Measurements from ENCODE around the gene PROSER2.

The PROSER2 gene

GRCh38 chr10:11819027-11819426 is 4.1 kb upstream of the PROSER2 start:
- DNase-seq (ENCODE audit: low spot score) (no peak), ATAC-seq (ENCODE audit: low read depth) (no peak)
- no peaks in the 10 kb centered on the region for H3K9me3 ChIP-seq (ENCODE audit: severe bottlenecking)
- H3K4me1 ChIP-seq (ENCODE audit: insufficient read depth, poor library complexity, severe bottlenecking) = peaks cover 34% of the 10 kb centered on the region
- peaks cover under 1% of the 10 kb centered on the region for H3K36me3 ChIP-seq (ENCODE audit: low read depth)
- peak overlapping the region; percentile 91 for H3K27ac ChIP-seq (ENCODE audit: poor library complexity, severe bottlenecking)
- no peak overlapping the region for H3K4me3 ChIP-seq (ENCODE audit: severe bottlenecking)
- no peak for TF ChIP-seq CTCF (IDR thresholded peaks at IDR 0.05; ENCODE audit: poor library complexity, severe bottlenecking)
- no peaks in the 10 kb centered on the region for H3K27me3 ChIP-seq (ENCODE audit: insufficient read depth, poor library complexity, severe bottlenecking)

DNA sequence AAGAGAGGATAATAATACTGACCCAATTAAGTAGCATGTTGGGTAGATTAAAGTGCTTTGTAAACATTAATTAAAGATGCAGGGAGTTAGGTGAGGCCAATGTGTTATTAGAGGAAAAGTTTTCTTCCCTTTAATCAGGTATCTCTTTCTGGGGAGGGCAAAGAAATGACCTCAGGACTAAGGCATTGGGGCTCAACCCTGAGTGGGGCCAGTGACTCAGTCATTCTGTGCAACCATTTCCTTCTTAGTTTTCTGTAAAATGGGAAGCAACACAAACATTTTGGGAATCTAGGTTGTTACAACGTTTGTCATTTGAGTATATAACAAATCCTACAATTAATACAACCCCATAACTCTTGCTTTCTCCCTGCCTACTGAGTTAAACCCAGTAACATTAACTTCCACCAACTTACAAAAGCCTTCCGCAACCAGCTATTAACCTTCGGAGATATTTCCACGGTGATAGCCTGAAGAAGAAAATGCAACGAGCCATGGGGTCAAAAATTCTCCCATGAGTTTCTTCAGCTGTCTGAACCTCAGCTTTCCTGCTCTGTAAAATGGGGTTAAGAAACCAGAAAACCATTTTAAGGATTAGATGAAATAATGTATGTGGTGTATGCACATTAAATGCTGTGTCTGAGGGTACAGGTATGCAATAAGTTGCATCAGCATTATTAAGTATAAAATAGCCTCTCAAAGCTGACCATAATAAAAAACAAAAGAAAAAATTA is 965 bp upstream of the PROSER2 start:
- no peak for TF ChIP-seq CTCF (IDR thresholded peaks at IDR 0.05; ENCODE audit: poor library complexity, severe bottlenecking)
- peaks cover 38% of the 10 kb centered on the region for H3K4me1 ChIP-seq (ENCODE audit: insufficient read depth, poor library complexity, severe bottlenecking)
- no peak for ATAC-seq (ENCODE audit: low read depth)

GRCh38 chr10:11822809-11823121 is 391 bp upstream of the PROSER2 start:
- Histone ChIP-seq H3K27me3 (ENCODE audit: insufficient read depth, poor library complexity, severe bottlenecking) (no peaks in the 10 kb centered on the region), H3K9me3 (ENCODE audit: severe bottlenecking) (no peaks in the 10 kb centered on the region), H3K36me3 (ENCODE audit: low read depth) (peaks cover 37% of the 10 kb centered on the region), H3K4me1 (ENCODE audit: insufficient read depth, poor library complexity, severe bottlenecking) (peaks cover 44% of the 10 kb centered on the region), H3K4me3 (ENCODE audit: severe bottlenecking) (peak overlapping the region; percentile 86), H3K27ac (ENCODE audit: poor library complexity, severe bottlenecking) (peak overlapping the region; percentile 91)
- DNase-seq (ENCODE audit: low spot score) = no peak
- ATAC-seq (ENCODE audit: low read depth) = no peak
- no peak for TF ChIP-seq CTCF (IDR thresholded peaks at IDR 0.05; ENCODE audit: poor library complexity, severe bottlenecking)

More for the DNA sequence above, 965 bp upstream of the PROSER2 start:
- peak overlapping the region; percentile 91 for H3K27ac ChIP-seq (ENCODE audit: poor library complexity, severe bottlenecking)
- DNase-seq (ENCODE audit: low spot score) = no peak
- peaks cover 32% of the 10 kb centered on the region for H3K36me3 ChIP-seq (ENCODE audit: low read depth)
- no peak overlapping the region for H3K4me3 ChIP-seq (ENCODE audit: severe bottlenecking)
- no peaks in the 10 kb centered on the region for H3K27me3 ChIP-seq (ENCODE audit: insufficient read depth, poor library complexity, severe bottlenecking)
- H3K9me3 ChIP-seq (ENCODE audit: severe bottlenecking) = no peaks in the 10 kb centered on the region

DNA sequence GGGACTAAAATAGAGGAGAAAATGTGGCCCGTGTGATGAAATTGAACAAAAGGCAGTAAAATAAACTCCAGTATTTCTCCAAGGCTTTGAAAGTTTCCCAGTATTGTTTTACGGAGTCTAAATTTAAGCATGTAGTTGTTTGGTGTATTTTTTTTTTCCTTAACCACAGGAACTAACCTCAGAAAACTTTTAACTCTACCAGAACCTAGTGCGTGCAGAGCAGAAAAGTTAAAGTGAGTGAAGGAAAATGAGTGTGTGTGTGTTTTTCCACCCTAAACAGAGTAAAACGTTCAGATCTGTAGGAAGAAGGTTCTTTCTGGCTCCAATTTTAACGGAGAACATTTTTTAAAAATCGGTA is 812 bp downstream of the PROSER2 start:
- H3K36me3 ChIP-seq (ENCODE audit: low read depth) = peaks cover 46% of the 10 kb centered on the region
- no peak for TF ChIP-seq CTCF (IDR thresholded peaks at IDR 0.05; ENCODE audit: poor library complexity, severe bottlenecking)
- peak overlapping the region; percentile 91 for H3K27ac ChIP-seq (ENCODE audit: poor library complexity, severe bottlenecking)
- H3K4me1 ChIP-seq (ENCODE audit: insufficient read depth, poor library complexity, severe bottlenecking) = peaks cover 56% of the 10 kb centered on the region
- DNase-seq (ENCODE audit: low spot score) = no peak
- no peaks in the 10 kb centered on the region for H3K9me3 ChIP-seq (ENCODE audit: severe bottlenecking)
- no peaks in the 10 kb centered on the region for H3K27me3 ChIP-seq (ENCODE audit: insufficient read depth, poor library complexity, severe bottlenecking)
- no peak for ATAC-seq (ENCODE audit: low read depth)
- H3K4me3 ChIP-seq (ENCODE audit: severe bottlenecking) = peak overlapping the region; percentile 86

DNA sequence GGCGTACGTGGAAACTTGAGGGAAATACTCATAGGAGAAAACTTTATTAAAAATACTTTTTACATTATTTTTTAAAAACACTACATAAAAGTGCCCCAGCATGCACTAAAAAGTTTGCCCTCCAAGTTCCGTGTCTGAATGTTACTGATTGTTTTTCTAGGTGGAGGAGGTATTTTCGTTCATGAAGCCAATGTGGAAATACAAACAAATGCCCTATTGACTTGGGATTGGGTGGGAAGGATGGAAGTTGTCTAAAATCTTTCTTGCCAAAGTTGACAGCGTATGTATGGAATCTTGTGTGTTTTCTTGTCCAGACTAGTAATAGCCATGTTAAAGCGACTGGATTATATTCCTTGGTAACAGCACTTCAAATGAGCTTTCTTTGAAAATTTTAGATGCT is 1.2 kb downstream of the PROSER2 start:
- H3K9me3 ChIP-seq (ENCODE audit: severe bottlenecking) = no peaks in the 10 kb centered on the region
- peak overlapping the region; percentile 91 for H3K27ac ChIP-seq (ENCODE audit: poor library complexity, severe bottlenecking)
- no peaks in the 10 kb centered on the region for H3K27me3 ChIP-seq (ENCODE audit: insufficient read depth, poor library complexity, severe bottlenecking)
- peaks cover 56% of the 10 kb centered on the region for H3K4me1 ChIP-seq (ENCODE audit: insufficient read depth, poor library complexity, severe bottlenecking)
- DNase-seq (ENCODE audit: low spot score) (no peak), ATAC-seq (ENCODE audit: low read depth) (no peak)
- peak overlapping the region; percentile 86 for H3K4me3 ChIP-seq (ENCODE audit: severe bottlenecking)
- H3K36me3 ChIP-seq (ENCODE audit: low read depth) = peaks cover 48% of the 10 kb centered on the region
- no peak for TF ChIP-seq CTCF (IDR thresholded peaks at IDR 0.05; ENCODE audit: poor library complexity, severe bottlenecking)

All from RWPE2 (cell line).